Uterus (tissue), 2 donors: ENCODE data around the gene CAMK2B.

Experiments used
- CTCF ChIP-seq, 4 experiments: fragments of 200-600 bp in 2 of 4; fragments of 450-650 bp in 2 of 4; sonication (generic) in 2 of 4; IDR thresholded peaks; one replicate each; pipeline ENCODE4 v1.5.1; 2016 to 2019; ENCODE audit warnings: antibody characterized with exemption in 4 of 4, mild to moderate bottlenecking in 2 of 4, moderate library complexity in 1 of 4
- POLR2A ChIP-seq, 2 donors: fragments of 450-650 bp; IDR thresholded peaks; one replicate each; pipeline ENCODE4 v1.6.1; 2016; ENCODE audit warnings: antibody characterized with exemption in 2 of 2, mild to moderate bottlenecking in 1 of 2, moderate library complexity in 1 of 2

DNA sequence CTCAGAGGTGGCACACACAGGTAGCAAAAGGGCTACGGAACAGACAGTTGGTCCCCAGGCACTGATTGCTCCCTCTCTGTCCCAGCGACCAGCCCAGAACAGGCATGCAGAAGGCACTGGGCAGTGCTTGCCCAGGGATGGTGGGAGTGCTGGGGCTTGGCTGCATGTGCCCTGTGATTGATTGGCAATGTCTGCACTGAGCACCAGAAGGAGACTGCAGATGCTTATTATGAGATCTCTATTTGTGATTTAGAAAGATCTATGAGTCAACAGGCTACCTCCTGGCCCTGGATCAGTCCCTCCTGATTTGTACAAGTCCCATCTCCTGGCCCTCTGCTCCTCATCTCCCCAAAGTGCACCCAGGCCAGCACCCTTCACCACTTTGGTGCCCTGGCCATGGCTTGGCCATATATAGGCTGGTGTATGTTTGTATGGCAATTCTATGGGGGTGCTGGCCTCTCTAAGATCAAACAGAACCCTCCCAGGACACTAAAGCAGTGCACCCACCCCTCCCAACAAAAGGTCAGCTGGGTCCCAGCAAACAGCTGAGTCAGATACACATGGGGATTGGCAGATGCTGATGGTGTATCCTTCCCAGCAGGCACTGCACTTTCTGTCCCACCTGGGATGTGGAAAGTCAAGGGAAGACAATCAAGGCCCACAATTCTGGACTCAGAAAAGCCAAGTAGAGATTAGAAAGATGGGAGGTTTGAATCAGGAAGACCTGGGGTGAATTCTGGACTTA is 30.9 kb downstream of the CAMK2B start:
- TF ChIP-seq CTCF (IDR thresholded peaks at IDR 0.05) (no peak), POLR2A (IDR thresholded peaks at IDR 0.05) (no peak)
